ENCODE data around the gene CDC27. TPM values are rescaled to one million over a fixed set of nuclear protein-coding genes. Genes with fewer than 3 reads are reported as not detected.
"Not testable (repeated sequence)": the region's sequence is repeated elsewhere in the genome, so short reads cannot be mapped to it uniquely, and the experiment has no call there.

Gene CDC27
- total RNA-seq, 1 donor from 2014 or later = 125 TPM

DNA sequence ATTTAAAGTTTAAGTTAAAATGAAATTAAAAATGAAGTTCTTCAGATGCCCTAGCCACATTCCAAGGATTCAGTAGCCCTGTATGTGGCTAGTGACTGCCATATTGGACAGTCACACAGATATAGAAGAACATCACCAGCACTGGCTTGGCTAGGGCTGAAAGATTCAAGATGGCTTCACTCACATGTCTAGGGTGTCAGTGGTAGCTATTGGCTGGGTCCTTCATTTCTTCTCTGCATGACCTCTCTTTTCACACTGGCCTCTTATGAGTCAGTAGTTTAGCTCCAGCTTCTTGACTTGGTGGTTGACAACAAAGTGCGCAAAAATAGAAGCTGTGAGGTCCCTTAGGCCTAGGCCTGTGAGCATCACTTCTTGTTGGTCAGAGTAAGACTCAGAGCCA is 1.7 kb upstream of the CDC27 start:
- Mint-ChIP-seq H3K36me3 (ENCODE audit: low read depth) (no peaks in the 10 kb centered on the region), H3K9me3 (no peaks in the 10 kb centered on the region), H3K27me3 (ENCODE audit: low read depth) (no peaks in the 10 kb centered on the region), H3K4me1 (peaks cover 25% of the 10 kb centered on the region), H3K27ac (ENCODE audit: unreplicated experiment) (no peak overlapping the region), H3K4me3 (peak overlapping the region; percentile 95)
- TF ChIP-seq, protein P1, sequence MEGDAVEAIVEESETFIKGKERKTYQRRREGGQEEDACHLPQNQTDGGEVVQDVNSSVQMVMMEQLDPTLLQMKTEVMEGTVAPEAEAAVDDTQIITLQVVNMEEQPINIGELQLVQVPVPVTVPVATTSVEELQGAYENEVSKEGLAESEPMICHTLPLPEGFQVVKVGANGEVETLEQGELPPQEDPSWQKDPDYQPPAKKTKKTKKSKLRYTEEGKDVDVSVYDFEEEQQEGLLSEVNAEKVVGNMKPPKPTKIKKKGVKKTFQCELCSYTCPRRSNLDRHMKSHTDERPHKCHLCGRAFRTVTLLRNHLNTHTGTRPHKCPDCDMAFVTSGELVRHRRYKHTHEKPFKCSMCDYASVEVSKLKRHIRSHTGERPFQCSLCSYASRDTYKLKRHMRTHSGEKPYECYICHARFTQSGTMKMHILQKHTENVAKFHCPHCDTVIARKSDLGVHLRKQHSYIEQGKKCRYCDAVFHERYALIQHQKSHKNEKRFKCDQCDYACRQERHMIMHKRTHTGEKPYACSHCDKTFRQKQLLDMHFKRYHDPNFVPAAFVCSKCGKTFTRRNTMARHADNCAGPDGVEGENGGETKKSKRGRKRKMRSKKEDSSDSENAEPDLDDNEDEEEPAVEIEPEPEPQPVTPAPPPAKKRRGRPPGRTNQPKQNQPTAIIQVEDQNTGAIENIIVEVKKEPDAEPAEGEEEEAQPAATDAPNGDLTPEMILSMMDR (conservative IDR thresholded peaks at IDR 0.05) = no peak
- DNase-seq (ENCODE audit: low read depth, low spot score) = no peak

DNA sequence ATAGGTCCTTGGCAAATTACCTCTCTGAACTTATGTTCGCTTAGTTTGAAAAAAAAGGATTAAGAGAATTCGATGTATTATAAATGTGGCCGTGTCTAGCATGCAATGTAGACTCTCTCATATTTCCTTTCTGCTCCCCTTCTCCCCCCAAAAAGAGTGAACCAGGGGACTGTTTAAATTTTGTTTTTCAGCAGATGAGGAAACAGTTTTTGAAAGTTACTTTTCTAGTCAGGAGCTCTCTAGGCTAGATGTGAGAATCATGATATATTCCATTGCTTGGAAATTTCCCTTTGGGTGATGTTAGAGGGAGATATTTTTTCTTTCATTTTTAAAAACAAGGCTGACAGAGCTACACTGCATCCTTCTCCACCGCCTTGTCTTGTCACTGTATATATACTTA is 1.1 kb upstream of the CDC27 start:
- DNase-seq (ENCODE audit: low read depth, low spot score) = no peak
- H3K4me1 Mint-ChIP-seq = peaks cover 26% of the 10 kb centered on the region
- TF ChIP-seq, protein P1 (conservative IDR thresholded peaks at IDR 0.05) = no peak
- peak overlapping the region; percentile 95 for H3K4me3 Mint-ChIP-seq
- no peaks in the 10 kb centered on the region for H3K27me3 Mint-ChIP-seq (ENCODE audit: low read depth)
- no peaks in the 10 kb centered on the region for H3K9me3 Mint-ChIP-seq
- H3K36me3 Mint-ChIP-seq (ENCODE audit: low read depth) = no peaks in the 10 kb centered on the region
- H3K27ac Mint-ChIP-seq (ENCODE audit: unreplicated experiment) = no peak overlapping the region

DNA sequence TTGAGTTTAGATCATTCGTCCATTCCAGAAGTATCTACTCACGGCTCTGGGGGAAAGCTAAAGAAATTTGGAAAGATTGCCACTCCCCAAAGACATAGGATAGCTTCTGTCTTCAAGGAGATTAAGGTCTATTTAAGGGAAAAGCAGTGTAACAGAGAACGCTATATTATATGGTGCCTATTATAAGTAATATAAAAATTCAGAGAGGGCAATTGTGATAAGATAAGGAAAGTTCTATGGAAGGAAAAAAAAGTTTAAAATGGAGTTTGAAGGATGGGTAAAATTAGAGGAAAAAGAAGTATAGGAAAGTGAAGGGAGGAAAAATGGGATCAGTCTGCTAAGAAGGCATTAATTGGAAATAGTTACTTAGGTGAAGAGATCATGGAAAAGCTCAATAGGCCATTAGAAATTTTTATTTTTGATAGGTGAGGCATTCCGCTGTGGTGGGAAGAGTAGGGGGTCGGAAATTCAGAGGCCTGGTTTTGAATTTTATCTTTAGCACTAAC is 690 bp upstream of the CDC27 start:
- DNase-seq (ENCODE audit: low read depth, low spot score) = no peak
- Mint-ChIP-seq H3K27me3 (ENCODE audit: low read depth) (no peaks in the 10 kb centered on the region), H3K27ac (ENCODE audit: unreplicated experiment) (no peak overlapping the region), H3K36me3 (ENCODE audit: low read depth) (no peaks in the 10 kb centered on the region), H3K9me3 (no peaks in the 10 kb centered on the region), H3K4me1 (peaks cover 27% of the 10 kb centered on the region), H3K4me3 (peak overlapping the region; percentile 95)
- TF ChIP-seq, protein P1 (conservative IDR thresholded peaks at IDR 0.05) = no peak

DNA sequence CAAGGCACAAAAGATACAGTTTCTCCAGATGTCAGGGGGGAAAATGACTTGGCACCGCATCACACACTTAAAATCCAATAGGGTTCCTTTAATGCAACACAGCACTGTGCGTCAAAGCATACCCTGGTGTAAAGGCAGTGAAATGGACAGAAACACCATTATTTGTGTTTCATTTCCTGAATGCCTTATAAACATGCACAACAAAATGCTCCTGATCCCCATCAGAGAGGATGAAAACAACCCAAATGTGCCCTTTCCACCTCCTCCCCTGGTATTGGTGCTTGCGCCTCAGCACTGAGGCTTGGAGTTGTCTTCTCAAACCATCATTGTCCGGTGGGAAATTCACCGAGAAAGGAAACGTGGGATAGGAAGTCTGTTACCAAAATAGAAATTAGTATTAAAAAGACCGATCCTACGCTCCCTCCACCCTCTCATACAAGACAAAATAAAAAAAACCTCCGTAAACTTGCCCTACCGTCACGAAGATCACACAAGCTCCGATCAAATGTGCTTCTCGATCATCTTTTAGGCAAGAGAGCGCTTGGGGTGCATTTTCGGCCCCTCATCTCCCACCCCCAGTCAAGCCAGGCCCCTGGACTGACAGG is 722 bp downstream of the CDC27 start:
- Mint-ChIP-seq H3K27me3 (ENCODE audit: low read depth) (no peaks in the 10 kb centered on the region), H3K4me3 (peak overlapping the region; percentile 95), H3K27ac (ENCODE audit: unreplicated experiment) (peak overlapping the region; percentile 98), H3K4me1 (peaks cover 33% of the 10 kb centered on the region), H3K9me3 (no peaks in the 10 kb centered on the region), H3K36me3 (ENCODE audit: low read depth) (no peaks in the 10 kb centered on the region)
- TF ChIP-seq, protein P1 (conservative IDR thresholded peaks at IDR 0.05) = no peak
- no peak for DNase-seq (ENCODE audit: low read depth, low spot score)

DNA sequence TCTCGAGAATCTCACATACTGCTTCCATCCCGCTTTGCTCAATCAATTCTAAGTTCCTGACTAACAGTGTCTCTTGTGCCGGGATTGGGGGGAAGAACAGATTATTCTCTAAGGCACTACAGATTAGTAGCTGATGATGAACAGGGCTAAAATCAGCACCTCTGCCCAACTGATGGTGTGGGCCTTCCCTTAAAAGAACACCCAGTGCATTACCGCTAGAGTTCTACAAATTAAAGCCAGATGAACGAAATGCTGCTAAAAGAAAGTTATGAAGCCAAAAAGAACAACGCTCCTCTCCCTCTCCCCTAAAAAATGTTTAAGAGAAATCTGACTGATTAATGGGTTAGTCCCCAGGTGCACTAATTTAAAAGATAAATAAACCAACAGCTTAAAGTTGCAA is 4.4 kb downstream of the CDC27 start:
- Mint-ChIP-seq H3K4me3 (peak overlapping the region; percentile 35), H3K36me3 (ENCODE audit: low read depth) (no peaks in the 10 kb centered on the region), H3K27ac (ENCODE audit: unreplicated experiment) (no peak overlapping the region), H3K9me3 (no peaks in the 10 kb centered on the region), H3K27me3 (ENCODE audit: low read depth) (no peaks in the 10 kb centered on the region), H3K4me1 (peaks cover 33% of the 10 kb centered on the region)
- DNase-seq (ENCODE audit: low read depth, low spot score) = no peak
- TF ChIP-seq, protein P1 (conservative IDR thresholded peaks at IDR 0.05) = no peak

DNA sequence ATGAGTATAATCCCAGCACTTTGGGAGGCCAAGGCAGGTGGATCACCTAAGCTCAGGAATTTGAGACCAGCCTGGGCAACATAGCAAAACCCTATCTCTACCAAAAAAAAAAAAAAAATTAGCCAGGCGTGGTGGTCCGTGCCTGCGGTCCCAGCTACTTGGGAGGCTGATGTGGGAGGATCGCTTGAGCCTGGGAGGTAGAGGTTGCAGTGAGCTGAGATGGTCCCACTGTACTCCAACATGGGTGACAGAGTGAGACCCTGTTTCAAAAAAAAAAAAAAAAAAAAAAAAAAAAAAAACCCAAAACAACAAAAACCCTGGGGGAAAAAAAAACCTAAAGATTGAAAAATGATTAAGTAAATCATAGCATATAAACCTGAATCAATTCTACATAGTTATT is 8.1 kb downstream of the CDC27 start:
- H3K27ac Mint-ChIP-seq (ENCODE audit: unreplicated experiment); H3K36me3 Mint-ChIP-seq (ENCODE audit: low read depth); H3K4me3 Mint-ChIP-seq; DNase-seq (ENCODE audit: low read depth, low spot score); H3K27me3 Mint-ChIP-seq (ENCODE audit: low read depth); H3K9me3 Mint-ChIP-seq: not testable (repeated sequence)
- H3K4me1 Mint-ChIP-seq = peaks cover 13% of the 10 kb centered on the region

Data from neural crest cell (in vitro differentiated cells).